Uterus (tissue), 4 donors: ENCODE results near the gene PPP2R2D. TPM values are rescaled to one million over a fixed set of nuclear protein-coding genes. Genes with fewer than 3 reads are reported as not detected.

ENCODE experiments used
- DNase-seq, 2 donors: peaks; one replicate each; pipeline ENCODE4 v3.0.0-alpha.2; 2019 to 2020
- H3K27ac ChIP-seq, 2 donors: fragments of 200-600 bp; sonication (generic); 1 replicate in 1 of 2; 2 replicates in 1 of 2; pipeline ENCODE4 v1.5.1; 2016 to 2018
- H3K27me3 ChIP-seq, 2 donors: fragments of 200-600 bp; sonication (generic); one replicate each; pipeline ENCODE4 v1.5.1; 2018 to 2019; ENCODE audit warnings: control low read depth in 1 of 2
- H3K36me3 ChIP-seq, 2 donors: fragments of 200-600 bp; sonication (generic); one replicate each; pipeline ENCODE4 v1.5.1; 2019; ENCODE audit warnings: control low read depth in 1 of 2
- H3K4me1 ChIP-seq, 2 donors: fragments of 200-600 bp; sonication (generic); one replicate each; pipeline ENCODE4 v1.5.1; 2018 to 2019; ENCODE audit warnings: control low read depth in 1 of 2
- H3K4me3 ChIP-seq, 2 donors: fragments of 200-600 bp; sonication (generic); 1 replicate in 1 of 2; 2 replicates in 1 of 2; pipeline ENCODE4 v1.5.1; 2018 to 2019; ENCODE audit warnings: mild to moderate bottlenecking in 1 of 2
- H3K9me3 ChIP-seq, 2 donors: fragments of 200-600 bp; sonication (generic); one replicate each; pipeline ENCODE4 v1.5.1; 2019; ENCODE audit warnings: control low read depth in 1 of 2
- POLR2A ChIP-seq, 2 donors: fragments of 450-650 bp; IDR thresholded peaks; one replicate each; pipeline ENCODE4 v1.6.1; 2016; ENCODE audit warnings: antibody characterized with exemption in 2 of 2, mild to moderate bottlenecking in 1 of 2, moderate library complexity in 1 of 2
- intact Hi-C: fragments of 100-400 bp; cut with DNase I; formaldehyde crosslinking; loops from one replicate; pipeline ENCODE4 v1.15.1; 2023; ENCODE audit warnings: low total_unique reads
- total RNA-seq, 4 donors: library from RNA; depleted of rRNA in 3 of 4; stranded (reverse); fragments of >200 nt in 3 of 4; gene quantifications; one replicate each; pipeline versions ENCODE4 v1.1.0 to v1.2.4, GENCODE V29; 2014 to 2023
- TF ChIP-seq, protein P1 (sequence below), 4 experiments: fragments of 200-600 bp in 2 of 4; fragments of 450-650 bp in 2 of 4; sonication (generic) in 2 of 4; IDR thresholded peaks; one replicate each; pipeline ENCODE4 v1.5.1; 2016 to 2019; ENCODE audit warnings: antibody characterized with exemption in 4 of 4, mild to moderate bottlenecking in 2 of 4, moderate library complexity in 1 of 4
- donor health status: DM: yes; HTN: yes; CAD: no.

The PPP2R2D gene
- total RNA-seq, 4 donors from 2014 or later, result 21.2 to 43.2 (median 36.3) TPM

GRCh38 chr10:131902211-131902610 lies 1.4 kb downstream of the PPP2R2D start:
- H3K4me3 ChIP-seq, result peak overlapping the region in 1 of 2 donors; percentile 100
- no peak for TF ChIP-seq POLR2A (IDR thresholded peaks at IDR 0.05)
- TF ChIP-seq, protein P1, sequence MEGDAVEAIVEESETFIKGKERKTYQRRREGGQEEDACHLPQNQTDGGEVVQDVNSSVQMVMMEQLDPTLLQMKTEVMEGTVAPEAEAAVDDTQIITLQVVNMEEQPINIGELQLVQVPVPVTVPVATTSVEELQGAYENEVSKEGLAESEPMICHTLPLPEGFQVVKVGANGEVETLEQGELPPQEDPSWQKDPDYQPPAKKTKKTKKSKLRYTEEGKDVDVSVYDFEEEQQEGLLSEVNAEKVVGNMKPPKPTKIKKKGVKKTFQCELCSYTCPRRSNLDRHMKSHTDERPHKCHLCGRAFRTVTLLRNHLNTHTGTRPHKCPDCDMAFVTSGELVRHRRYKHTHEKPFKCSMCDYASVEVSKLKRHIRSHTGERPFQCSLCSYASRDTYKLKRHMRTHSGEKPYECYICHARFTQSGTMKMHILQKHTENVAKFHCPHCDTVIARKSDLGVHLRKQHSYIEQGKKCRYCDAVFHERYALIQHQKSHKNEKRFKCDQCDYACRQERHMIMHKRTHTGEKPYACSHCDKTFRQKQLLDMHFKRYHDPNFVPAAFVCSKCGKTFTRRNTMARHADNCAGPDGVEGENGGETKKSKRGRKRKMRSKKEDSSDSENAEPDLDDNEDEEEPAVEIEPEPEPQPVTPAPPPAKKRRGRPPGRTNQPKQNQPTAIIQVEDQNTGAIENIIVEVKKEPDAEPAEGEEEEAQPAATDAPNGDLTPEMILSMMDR (IDR thresholded peaks at IDR 0.05), result no peak
- no peak overlapping the region for H3K27ac ChIP-seq
- intact Hi-C loops, result loop anchor here (10.0 kb wide), 1 partner anchor 73 kb away; no protein-coding TSS in a partner anchor
- H3K4me1 ChIP-seq, result no peaks in the 10 kb centered on the region
- peaks cover 0 to 3% of the 10 kb centered on the region in 2 donors for H3K27me3 ChIP-seq
- H3K36me3 ChIP-seq, result no peaks in the 10 kb centered on the region
- H3K9me3 ChIP-seq, result no peaks in the 10 kb centered on the region
- DNase-seq, result no peak

DNA sequence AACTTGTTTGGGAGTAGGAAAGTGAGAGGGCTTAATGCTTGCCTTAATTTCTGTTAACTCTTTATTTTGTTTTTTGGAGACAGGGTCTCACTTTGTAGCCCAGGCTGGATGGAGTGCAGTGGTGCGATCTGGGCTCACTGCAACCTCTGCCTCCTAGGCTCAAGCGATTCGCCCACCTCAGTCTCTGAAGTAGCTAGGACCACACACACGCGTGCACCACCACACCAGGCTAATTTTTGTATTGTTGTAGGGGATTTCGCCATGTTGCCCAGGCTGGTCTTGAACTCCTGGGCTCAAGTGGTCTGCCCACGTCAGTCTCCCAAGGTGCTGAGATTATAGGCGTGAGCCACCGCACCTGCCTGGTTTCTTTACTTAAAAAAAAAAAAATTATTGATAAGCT lies 1.9 kb downstream of the PPP2R2D start:
- H3K4me3 ChIP-seq, result peak overlapping the region in 1 of 2 donors; percentile 100
- peaks cover 0 to 3% of the 10 kb centered on the region in 2 donors for H3K27me3 ChIP-seq
- intact Hi-C loops, result loop anchor here (10.0 kb wide), 1 partner anchor 72 kb away; no protein-coding TSS in a partner anchor
- no peak for DNase-seq
- H3K4me1 ChIP-seq, result no peaks in the 10 kb centered on the region
- no peaks in the 10 kb centered on the region for H3K36me3 ChIP-seq
- no peaks in the 10 kb centered on the region for H3K9me3 ChIP-seq
- no peak overlapping the region for H3K27ac ChIP-seq
- TF ChIP-seq POLR2A (IDR thresholded peaks at IDR 0.05), result no peak
- TF ChIP-seq, protein P1 (IDR thresholded peaks at IDR 0.05), result no peak

DNA sequence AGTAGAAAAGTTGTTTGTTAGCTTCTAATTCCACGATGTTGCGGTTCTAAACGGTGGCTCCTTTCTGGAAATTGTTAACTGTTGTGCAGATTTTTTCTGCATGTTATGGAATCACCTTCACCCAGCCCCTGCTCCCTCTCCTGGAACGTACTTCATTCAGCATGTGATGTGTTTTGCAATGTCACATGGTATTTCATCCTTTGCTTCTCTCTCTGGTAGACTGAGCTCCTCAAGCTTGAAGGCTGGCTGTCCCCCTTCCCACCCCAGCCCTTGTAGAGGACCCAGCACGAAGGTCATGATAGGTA lies 4.4 kb downstream of the PPP2R2D start:
- no peak for DNase-seq
- TF ChIP-seq, protein P1 (IDR thresholded peaks at IDR 0.05), result no peak
- no peak for TF ChIP-seq POLR2A (IDR thresholded peaks at IDR 0.05)
- Histone ChIP-seq H3K36me3 (no peaks in the 10 kb centered on the region), H3K27me3 (no peaks in the 10 kb centered on the region), H3K4me3 (no peak overlapping the region), H3K27ac (no peak overlapping the region), H3K9me3 (no peaks in the 10 kb centered on the region), H3K4me1 (no peaks in the 10 kb centered on the region)
- intact Hi-C loops, result loop anchor here (10.0 kb wide), 1 partner anchor 70 kb away; no protein-coding TSS in a partner anchor

GRCh38 chr10:131905603-131906268 lies 4.9 kb downstream of the PPP2R2D start:
- H3K4me3 ChIP-seq, result no peak overlapping the region
- TF ChIP-seq, protein P1 (IDR thresholded peaks at IDR 0.05), result no peak
- no peak for TF ChIP-seq POLR2A (IDR thresholded peaks at IDR 0.05)
- H3K9me3 ChIP-seq, result no peaks in the 10 kb centered on the region
- H3K27me3 ChIP-seq, result no peaks in the 10 kb centered on the region
- intact Hi-C loops, result loop anchor here (10.0 kb wide), 1 partner anchor 69 kb away; no protein-coding TSS in a partner anchor
- H3K27ac ChIP-seq, result no peak overlapping the region
- no peak for DNase-seq
- H3K36me3 ChIP-seq, result no peaks in the 10 kb centered on the region
- no peaks in the 10 kb centered on the region for H3K4me1 ChIP-seq

- intact Hi-C loops, result loop anchor here (10.0 kb wide), 1 partner anchor 69 kb away; no protein-coding TSS in a partner anchor
- H3K4me1 ChIP-seq, result no peaks in the 10 kb centered on the region
- H3K9me3 ChIP-seq, result no peaks in the 10 kb centered on the region
- DNase-seq, result no peak
- H3K4me3 ChIP-seq, result no peak overlapping the region
- no peak overlapping the region for H3K27ac ChIP-seq
- H3K36me3 ChIP-seq, result no peaks in the 10 kb centered on the region
- TF ChIP-seq, protein P1 (IDR thresholded peaks at IDR 0.05), result no peak
- TF ChIP-seq POLR2A (IDR thresholded peaks at IDR 0.05), result no peak
- no peaks in the 10 kb centered on the region for H3K27me3 ChIP-seq
Observed at GRCh38 chr10:131906269-131906639, 5.4 kb downstream of the PPP2R2D start.
